ENCODE results near the gene NT5DC2.

GRCh38 chr3:52547143-52547542 lies 13.5 kb upstream of the NT5DC2 start:
- no peak for TF ChIP-seq CTCF (IDR thresholded peaks at IDR 0.05; ENCODE audit: low read depth, low read length)
- TF ChIP-seq, protein P1, sequence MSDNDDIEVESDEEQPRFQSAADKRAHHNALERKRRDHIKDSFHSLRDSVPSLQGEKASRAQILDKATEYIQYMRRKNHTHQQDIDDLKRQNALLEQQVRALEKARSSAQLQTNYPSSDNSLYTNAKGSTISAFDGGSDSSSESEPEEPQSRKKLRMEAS (IDR thresholded peaks at IDR 0.05; ENCODE audit: low read depth, low read length): no peak
